NCI-H2196 (cell line): ENCODE measurements around the gene NHEJ1.

ENCODE experiments used
- DNase-seq: peaks from one replicate; lab custom pipeline; 2025; ENCODE audit not compliant: unreplicated experiment; lab: John Stamatoyannopoulos, UW

Gene NHEJ1

GRCh38 chr2:219059725-219060682 is 100.6 kb downstream of the NHEJ1 start:
- no peak for DNase-seq

- DNase-seq: no peak
Measured at GRCh38 chr2:219059375-219059724, 101.3 kb downstream of the NHEJ1 start.

- no peak for DNase-seq
Measured at GRCh38 chr2:219058541-219059374, 101.9 kb downstream of the NHEJ1 start.

- DNase-seq: peak; percentile 80
Measured at GRCh38 chr2:219057709-219058540, 102.7 kb downstream of the NHEJ1 start.

- DNase-seq: no peak
Measured at GRCh38 chr2:219056896-219057708, 103.5 kb downstream of the NHEJ1 start.

- DNase-seq: no peak
Measured at GRCh38 chr2:219056176-219056895, 104.3 kb downstream of the NHEJ1 start.

- DNase-seq: no peak
Measured at GRCh38 chr2:219054956-219055903, 105.4 kb downstream of the NHEJ1 start.

GRCh38 chr2:219049282-219049681 is 111.3 kb downstream of the NHEJ1 start:
- DNase-seq: no peak

- no peak for DNase-seq
Measured at GRCh38 chr2:219045937-219046550, 114.6 kb downstream of the NHEJ1 start.

- DNase-seq: no peak
Measured at GRCh38 chr2:219042750-219043149, 117.9 kb downstream of the NHEJ1 start.

GRCh38 chr2:219042157-219042556 is 118.5 kb downstream of the NHEJ1 start:
- no peak for DNase-seq

GRCh38 chr2:219041252-219041651 is 119.4 kb downstream of the NHEJ1 start, which contains the start of gene CFAP65:
Gene CFAP65 (minus strand): TSS chr2:219041516. CDS start chr2:219039048, 2,468 bp downstream.
- peak; percentile 44 for DNase-seq

- no peak for DNase-seq
Measured at GRCh38 chr2:219038600-219038999, 122.0 kb downstream of the NHEJ1 start.

- no peak for DNase-seq
Measured at GRCh38 chr2:219037783-219038499, 122.7 kb downstream of the NHEJ1 start.

GRCh38 chr2:219035942-219036341 is 124.7 kb downstream of the NHEJ1 start:
- no peak for DNase-seq

- DNase-seq: no peak
Measured at GRCh38 chr2:219034823-219035222, 125.8 kb downstream of the NHEJ1 start.

GRCh38 chr2:219032051-219032745 is 128.4 kb downstream of the NHEJ1 start:
- no peak for DNase-seq
